ENCODE measurements around the gene B4GALT2. TPM values are rescaled to one million over a fixed set of nuclear protein-coding genes. Genes with fewer than 3 reads are reported as not detected.

Gene B4GALT2
- total and polyA plus RNA-seq, 9 of the 15 experiments (the other 6 are each of a cell fraction or from before 2014, with no cell fraction given): 1.3 to 86.8 (median 43.8) TPM

- TF ChIP-seq UBTF (IDR thresholded peaks at IDR 0.05; ENCODE audit: borderline replicate concordance in 1 of 2, low read depth in 2 of 2, low read length in 2 of 2) (peak; percentile 95 to 97), ZNF217 (CRISPR knock-in tag; IDR thresholded peaks at IDR 0.05) (no peak), ZNF766 (CRISPR knock-in tag; conservative IDR thresholded peaks at IDR 0.05) (0 out of 2 replicates have a peak, but pooled peaks have one; percentile 63), CHAMP1 (IDR thresholded peaks at IDR 0.05) (no peak), THAP12 (CRISPR knock-in tag; IDR thresholded peaks at IDR 0.05) (no peak), WHSC1 (IDR thresholded peaks at IDR 0.05; ENCODE audit: low read length) (no peak), OTX1 (CRISPR knock-in tag; IDR thresholded peaks at IDR 0.05) (peak; percentile 69; the same call in 1 of the 2 replicates), ZNF655 (CRISPR knock-in tag; IDR thresholded peaks at IDR 0.05) (no peak), HMG20A (CRISPR knock-in tag; conservative IDR thresholded peaks at IDR 0.05) (no peak), FOXK1 (CRISPR knock-in tag; IDR thresholded peaks at IDR 0.05; ENCODE audit: borderline replicate concordance) (no peak)
- TF ChIP-seq, protein P1, sequence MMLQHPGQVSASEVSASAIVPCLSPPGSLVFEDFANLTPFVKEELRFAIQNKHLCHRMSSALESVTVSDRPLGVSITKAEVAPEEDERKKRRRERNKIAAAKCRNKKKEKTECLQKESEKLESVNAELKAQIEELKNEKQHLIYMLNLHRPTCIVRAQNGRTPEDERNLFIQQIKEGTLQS (IDR thresholded peaks at IDR 0.05): peak; percentile 78; the same call in 1 of the 2 replicates
- TF ChIP-seq, protein P1 (CRISPR knock-in tag; conservative IDR thresholded peaks at IDR 0.05): no peak
- TF ChIP-seq, protein P2, sequence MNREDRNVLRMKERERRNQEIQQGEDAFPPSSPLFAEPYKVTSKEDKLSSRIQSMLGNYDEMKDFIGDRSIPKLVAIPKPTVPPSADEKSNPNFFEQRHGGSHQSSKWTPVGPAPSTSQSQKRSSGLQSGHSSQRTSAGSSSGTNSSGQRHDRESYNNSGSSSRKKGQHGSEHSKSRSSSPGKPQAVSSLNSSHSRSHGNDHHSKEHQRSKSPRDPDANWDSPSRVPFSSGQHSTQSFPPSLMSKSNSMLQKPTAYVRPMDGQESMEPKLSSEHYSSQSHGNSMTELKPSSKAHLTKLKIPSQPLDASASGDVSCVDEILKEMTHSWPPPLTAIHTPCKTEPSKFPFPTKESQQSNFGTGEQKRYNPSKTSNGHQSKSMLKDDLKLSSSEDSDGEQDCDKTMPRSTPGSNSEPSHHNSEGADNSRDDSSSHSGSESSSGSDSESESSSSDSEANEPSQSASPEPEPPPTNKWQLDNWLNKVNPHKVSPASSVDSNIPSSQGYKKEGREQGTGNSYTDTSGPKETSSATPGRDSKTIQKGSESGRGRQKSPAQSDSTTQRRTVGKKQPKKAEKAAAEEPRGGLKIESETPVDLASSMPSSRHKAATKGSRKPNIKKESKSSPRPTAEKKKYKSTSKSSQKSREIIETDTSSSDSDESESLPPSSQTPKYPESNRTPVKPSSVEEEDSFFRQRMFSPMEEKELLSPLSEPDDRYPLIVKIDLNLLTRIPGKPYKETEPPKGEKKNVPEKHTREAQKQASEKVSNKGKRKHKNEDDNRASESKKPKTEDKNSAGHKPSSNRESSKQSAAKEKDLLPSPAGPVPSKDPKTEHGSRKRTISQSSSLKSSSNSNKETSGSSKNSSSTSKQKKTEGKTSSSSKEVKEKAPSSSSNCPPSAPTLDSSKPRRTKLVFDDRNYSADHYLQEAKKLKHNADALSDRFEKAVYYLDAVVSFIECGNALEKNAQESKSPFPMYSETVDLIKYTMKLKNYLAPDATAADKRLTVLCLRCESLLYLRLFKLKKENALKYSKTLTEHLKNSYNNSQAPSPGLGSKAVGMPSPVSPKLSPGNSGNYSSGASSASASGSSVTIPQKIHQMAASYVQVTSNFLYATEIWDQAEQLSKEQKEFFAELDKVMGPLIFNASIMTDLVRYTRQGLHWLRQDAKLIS (CRISPR knock-in tag; IDR thresholded peaks at IDR 0.05): no peak
These were observed 51.0 kb downstream of the B4GALT2 start (continued) for GRCh38 chr1:44029911-44030604.

Data from K562 (cell line).